Neural cell (in vitro differentiated cells): ENCODE results near the gene SMIM1. TPM values are rescaled to one million over a fixed set of nuclear protein-coding genes. Genes with fewer than 3 reads are reported as not detected.

Experiments used
- H2AFZ ChIP-seq: fragments of 200-600, 300-800 bp; sonication (generic), shearing (Covaris generic); 2 replicates; pipeline ENCODE4 v1.6.0; 2014; ENCODE audit warnings: low read depth, mild to moderate bottlenecking, antibody characterized with exemption, low read length, moderate library complexity
- H3F3A ChIP-seq: fragments of 200-600 bp; shearing (Covaris generic); 2 replicates; pipeline ENCODE4 v1.6.1; 2016; ENCODE audit warnings: mild to moderate bottlenecking, moderate library complexity, mixed read lengths, antibody characterized with exemption, low read length; ENCODE audit not compliant: insufficient read depth, poor library complexity, severe bottlenecking
- H3K27ac ChIP-seq: fragments of 200-600, 300-800 bp; sonication (generic), shearing (Covaris generic); 2 replicates; pipeline ENCODE4 v1.5.1; 2014; ENCODE audit warnings: mild to moderate bottlenecking, low read length, moderate library complexity
- H3K27me3 ChIP-seq: fragments of 300-800, 200-600 bp; sonication (generic), shearing (Covaris generic); 2 replicates; pipeline ENCODE4 v1.6.0; 2014; ENCODE audit warnings: mild to moderate bottlenecking, low read depth, low read length, moderate library complexity; ENCODE audit not compliant: insufficient read depth
- H3K36me3 ChIP-seq: fragments of 300-800, 200-600 bp; sonication (generic), shearing (Covaris generic); 2 replicates; pipeline ENCODE4 v1.5.1; 2014; ENCODE audit warnings: mild to moderate bottlenecking, antibody characterized with exemption, low read length, moderate library complexity; ENCODE audit not compliant: insufficient read depth
- H3K4me2 ChIP-seq: fragments of 300-800, 200-600 bp; sonication (generic), shearing (Covaris generic); 2 replicates; pipeline ENCODE4 v1.6.0; 2014; ENCODE audit warnings: mild to moderate bottlenecking, low read length
- H3K4me3 ChIP-seq: fragments of 300-800, 200-600 bp; sonication (generic), shearing (Covaris generic); 2 replicates; pipeline ENCODE4 v1.5.1; 2014; ENCODE audit warnings: mild to moderate bottlenecking, low read length, moderate library complexity
- H3K79me2 ChIP-seq: fragments of 200-600 bp; shearing (Covaris generic); replicated peaks from 2 replicates; pipeline ENCODE4 v1.6.0; 2014; ENCODE audit warnings: mild to moderate bottlenecking, low read length, moderate library complexity; ENCODE audit not compliant: insufficient read depth
- H3K9ac ChIP-seq: fragments of 300-800, 200-600 bp; sonication (generic), shearing (Covaris generic); 2 replicates; pipeline ENCODE4 v1.6.1; 2016; ENCODE audit warnings: mild to moderate bottlenecking, low read length, mixed read lengths
- H3K9me2 ChIP-seq: fragments of 200-600 bp; shearing (Covaris generic); 2 replicates; pipeline ENCODE4 v1.6.1; 2016; ENCODE audit warnings: mild to moderate bottlenecking, low read length, mixed read lengths; ENCODE audit not compliant: insufficient read depth
- H3K9me3 ChIP-seq: fragments of 200-600, 300-800 bp; sonication (generic), shearing (Covaris generic); 2 replicates; pipeline ENCODE4 v1.6.1; 2016; ENCODE audit warnings: mild to moderate bottlenecking, mixed run types, low read length, moderate library complexity, mixed read lengths
- H4K20me1 ChIP-seq: fragments of 200-600 bp; shearing (Covaris generic); 2 replicates; pipeline ENCODE4 v1.6.1; 2016; ENCODE audit warnings: mild to moderate bottlenecking, mixed run types; ENCODE audit not compliant: insufficient read depth
- EP300 ChIP-seq: fragments of 450-650 bp; conservative IDR thresholded peaks from 2 replicates; pipeline ENCODE4 v1.6.1; 2014; ENCODE audit warnings: antibody characterized with exemption, mild to moderate bottlenecking, moderate library complexity; ENCODE audit not compliant: poor library complexity, severe bottlenecking
- EZH2 ChIP-seq: fragments of 200-600, 300-800 bp; shearing (Covaris generic), sonication (generic); IDR thresholded peaks from 2 replicates; pipeline ENCODE4 v1.6.1; 2014; ENCODE audit warnings: antibody characterized with exemption, low read length, borderline replicate concordance, mild to moderate bottlenecking; ENCODE audit not compliant: insufficient read depth, poor library complexity, severe bottlenecking
- MXI1 ChIP-seq: fragments of 450-650 bp; conservative IDR thresholded peaks from 2 replicates; pipeline ENCODE4 v1.6.1; 2014; ENCODE audit warnings: antibody characterized with exemption, mild to moderate bottlenecking; ENCODE audit not compliant: poor library complexity, severe bottlenecking
- POLR2AphosphoS5 ChIP-seq: IDR thresholded peaks from 2 replicates; pipeline ENCODE4 v1.6.1; 2012
- RAD21 ChIP-seq: fragments of 450-650 bp; conservative IDR thresholded peaks from 2 replicates; pipeline ENCODE4 v1.6.1; 2014; ENCODE audit warnings: antibody characterized with exemption, mild to moderate bottlenecking, moderate library complexity
- REST ChIP-seq: IDR thresholded peaks from 2 replicates; pipeline ENCODE4 v1.6.1; 2012; ENCODE audit warnings: borderline replicate concordance
- SMC3 ChIP-seq: fragments of 450-650 bp; conservative IDR thresholded peaks from 2 replicates; pipeline ENCODE4 v1.6.1; 2014; ENCODE audit warnings: antibody characterized with exemption, mild to moderate bottlenecking, moderate library complexity; ENCODE audit not compliant: poor library complexity
- TAF1 ChIP-seq: IDR thresholded peaks from 2 replicates; pipeline ENCODE4 v1.6.1; 2012; ENCODE audit warnings: low read depth
- polyA minus RNA-seq: library from RNA; depleted of rRNA, polyadenylated mRNA; stranded (reverse); fragments of >200 nt; gene quantifications from 2 replicates; pipeline ENCODE4 v1.2.3, GENCODE V29; 2014
- polyA plus RNA-seq: library from polyadenylated mRNA; depleted of rRNA; stranded (reverse); fragments of >200 nt; gene quantifications from 2 replicates; pipeline ENCODE4 v1.2.3, GENCODE V29; 2014
- TF ChIP-seq, protein P1 (sequence below): fragments of 450-650 bp; IDR thresholded peaks from 2 replicates; pipeline ENCODE4 v1.5.1; 2014; ENCODE audit warnings: antibody characterized with exemption, mild to moderate bottlenecking, moderate library complexity; ENCODE audit not compliant: poor library complexity, severe bottlenecking

SMIM1 gene
- polyA plus RNA-seq, result not detected in 2 replicates
- polyA minus RNA-seq, result not detected in 2 replicates

DNA sequence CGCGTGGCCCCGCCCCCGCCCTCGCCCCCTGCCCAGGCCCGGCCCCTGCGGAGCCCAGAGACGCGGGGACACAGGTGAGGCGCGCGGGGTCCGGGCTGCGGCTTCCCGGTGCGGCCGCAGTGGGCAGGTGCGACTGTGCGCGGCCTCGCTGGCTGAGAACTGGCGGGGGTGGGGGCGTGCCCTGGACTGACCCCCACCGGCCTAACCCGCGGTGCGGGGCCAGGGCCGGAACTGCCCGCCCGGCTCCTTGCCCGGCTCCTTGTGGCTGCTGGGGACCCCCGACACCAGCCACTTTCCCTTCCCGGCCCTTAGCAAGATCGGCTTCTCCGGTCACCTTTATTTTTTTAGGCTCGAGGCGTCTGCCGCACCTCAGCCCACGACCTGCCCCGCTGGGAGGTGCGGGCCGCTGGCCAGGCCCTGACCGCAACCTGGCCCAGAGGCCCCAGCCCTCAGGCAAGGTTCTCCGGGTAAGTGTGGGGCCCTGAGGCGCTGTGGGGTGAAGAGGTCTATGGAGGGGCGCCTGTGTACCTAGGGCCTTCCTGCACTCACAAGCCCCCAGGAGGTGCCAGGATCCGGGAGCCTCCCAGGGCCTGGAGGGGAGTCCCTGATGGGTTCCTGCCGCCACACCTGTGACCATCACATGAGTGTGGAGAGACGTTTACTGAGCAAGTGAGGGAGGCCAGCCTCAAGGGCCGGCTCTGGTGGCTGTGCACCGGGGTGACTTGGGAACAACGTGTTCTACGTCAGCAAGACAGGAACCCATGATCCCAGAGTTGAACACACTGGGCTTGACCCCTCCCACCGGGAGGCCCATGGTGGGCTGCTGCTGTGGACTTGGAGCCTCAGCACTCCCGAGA lies at the start of gene SMIM1:
TSS of gene SMIM1 (plus strand) at position 35 of the 857 bp plus-strand sequence. CDS start 2,625 bp downstream, outside the sequence.
- no peaks in the 10 kb centered on the region for H3K9me2 ChIP-seq
- H3K9ac ChIP-seq, result no peak within 1 kb of the TSS
- no peaks in the 10 kb centered on the region for H4K20me1 ChIP-seq
- H3K36me3 ChIP-seq, result no peaks in the 10 kb centered on the region
- no peak within 1 kb of the TSS for H3K27ac ChIP-seq
- peaks cover 4% of the 10 kb centered on the region for H3K27me3 ChIP-seq
- no peaks in the 10 kb centered on the region for H3F3A ChIP-seq
- no peaks in the 10 kb centered on the region for H3K9me3 ChIP-seq
- peak within 1 kb of the TSS; percentile 55 for H3K4me3 ChIP-seq
- TF ChIP-seq, protein P1, sequence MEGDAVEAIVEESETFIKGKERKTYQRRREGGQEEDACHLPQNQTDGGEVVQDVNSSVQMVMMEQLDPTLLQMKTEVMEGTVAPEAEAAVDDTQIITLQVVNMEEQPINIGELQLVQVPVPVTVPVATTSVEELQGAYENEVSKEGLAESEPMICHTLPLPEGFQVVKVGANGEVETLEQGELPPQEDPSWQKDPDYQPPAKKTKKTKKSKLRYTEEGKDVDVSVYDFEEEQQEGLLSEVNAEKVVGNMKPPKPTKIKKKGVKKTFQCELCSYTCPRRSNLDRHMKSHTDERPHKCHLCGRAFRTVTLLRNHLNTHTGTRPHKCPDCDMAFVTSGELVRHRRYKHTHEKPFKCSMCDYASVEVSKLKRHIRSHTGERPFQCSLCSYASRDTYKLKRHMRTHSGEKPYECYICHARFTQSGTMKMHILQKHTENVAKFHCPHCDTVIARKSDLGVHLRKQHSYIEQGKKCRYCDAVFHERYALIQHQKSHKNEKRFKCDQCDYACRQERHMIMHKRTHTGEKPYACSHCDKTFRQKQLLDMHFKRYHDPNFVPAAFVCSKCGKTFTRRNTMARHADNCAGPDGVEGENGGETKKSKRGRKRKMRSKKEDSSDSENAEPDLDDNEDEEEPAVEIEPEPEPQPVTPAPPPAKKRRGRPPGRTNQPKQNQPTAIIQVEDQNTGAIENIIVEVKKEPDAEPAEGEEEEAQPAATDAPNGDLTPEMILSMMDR, result no peak
- no peak for TF ChIP-seq SMC3
- TF ChIP-seq RAD21, result no peak
- TF ChIP-seq REST, result no peak
- TF ChIP-seq MXI1, result no peak
- TF ChIP-seq EP300, result no peak
- no peak for TF ChIP-seq TAF1
- no peak within 1 kb of the TSS for H2AFZ ChIP-seq
- H3K4me2 ChIP-seq, result no peak within 1 kb of the TSS
- no peaks in the 10 kb centered on the region for H3K79me2 ChIP-seq

DNA sequence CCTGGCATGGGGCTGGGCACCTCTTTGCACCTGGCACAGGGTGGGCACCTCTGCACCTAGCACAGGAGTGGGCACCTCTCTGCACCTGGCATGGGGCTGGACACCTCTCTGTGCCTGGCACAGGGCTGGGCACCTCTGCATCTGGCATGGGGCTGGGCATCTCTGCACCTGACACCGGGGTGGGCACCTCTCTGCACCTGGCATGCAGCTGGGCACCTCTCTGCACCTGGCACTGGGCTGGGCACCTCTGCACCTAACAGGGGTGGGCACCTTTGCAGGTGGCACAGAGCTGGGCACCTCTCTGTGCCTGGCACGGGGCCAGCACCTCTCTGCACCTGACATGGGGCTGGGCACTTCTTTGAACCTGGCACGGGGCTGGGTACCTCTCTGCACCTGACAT lies 49.7 kb upstream of the SMIM1 start:
- Histone ChIP-seq H3K9ac (no peak overlapping the region), H3K36me3 (no peaks in the 10 kb centered on the region), H3K27me3 (no peaks in the 10 kb centered on the region), H2AFZ (no peak overlapping the region), H4K20me1 (no peaks in the 10 kb centered on the region), H3K4me2 (no peak overlapping the region), H3K9me3 (no peaks in the 10 kb centered on the region), H3K27ac (no peak overlapping the region), H3K4me3 (no peak overlapping the region), H3K79me2 (no peaks in the 10 kb centered on the region), H3K9me2 (no peaks in the 10 kb centered on the region), H3F3A (no peaks in the 10 kb centered on the region)
- TF ChIP-seq SMC3 (no peak), EZH2 (no peak), REST (no peak), TAF1 (no peak), EP300 (no peak), POLR2AphosphoS5 (no peak), MXI1 (no peak), RAD21 (no peak)
- TF ChIP-seq, protein P1, result no peak
